Testis (tissue), 3 donors: Measurements from ENCODE around the gene MB21D2. TPM values are rescaled to one million over a fixed set of nuclear protein-coding genes. Genes with fewer than 3 reads are reported as not detected.

ENCODE experiments used
- DNase-seq: peaks from one replicate; pipeline ENCODE4 v3.0.0-alpha.2; 2019
- H3K27ac ChIP-seq, 2 donors: fragments of 200-600 bp; sonication (generic); one replicate each; pipeline ENCODE4 v1.5.1; 2019
- H3K27me3 ChIP-seq: fragments of 200-600 bp; sonication (generic); one replicate; pipeline ENCODE4 v1.5.1; 2019
- H3K36me3 ChIP-seq: fragments of 200-600 bp; sonication (generic); one replicate; pipeline ENCODE4 v1.5.1; 2017; ENCODE audit warnings: low read depth; ENCODE audit errors: missing control alignments
- H3K4me1 ChIP-seq: fragments of 200-600 bp; sonication (generic); one replicate; pipeline ENCODE4 v1.5.1; 2019
- H3K4me3 ChIP-seq, 2 donors: fragments of 200-600 bp; sonication (generic); one replicate each; pipeline ENCODE4 v1.5.1; 2017 to 2019
- H3K9me3 ChIP-seq: fragments of 200-600 bp; sonication (generic); one replicate; pipeline ENCODE4 v1.5.1; 2017
- POLR2A ChIP-seq: fragments of 450-650 bp; IDR thresholded peaks from one replicate; pipeline ENCODE4 v1.6.1; 2017; ENCODE audit warnings: antibody characterized with exemption, mild to moderate bottlenecking, moderate library complexity
- WGBS, 2 donors: methylation state at CpG; one replicate each; pipeline ENCODE4 v1.1.5; 2018; 5-methylcytosine and 5-hydroxymethylcytosine counted together
- intact Hi-C: fragments of 100-400 bp; cut with DNase I; formaldehyde crosslinking; loops from one replicate; pipeline ENCODE4 v1.15.1; 2023; ENCODE audit warnings: low total_unique reads
- polyA plus RNA-seq: library from polyadenylated mRNA; stranded (reverse); fragments of 350-450 nt; fragmentation: Illumina TruSeq; extraction: RNeasy Lipid Tissue Mini Kit (QIAGEN cat#74804); gene quantifications from one replicate; pipeline ENCODE4 v1.2.3, GENCODE V29; 2014; ENCODE audit warnings: low read depth, low replicate concordance; ENCODE audit not compliant: insufficient read depth
- total RNA-seq, 2 donors: library from RNA; depleted of rRNA; stranded (reverse); fragments of >200 nt; gene quantifications; one replicate each; pipeline ENCODE4 v1.2.3, GENCODE V29; 2016
- TF ChIP-seq, protein P1 (sequence below), 3 experiments: fragments of 450-650 bp in 2 of 3; fragments of 200-600 bp in 1 of 3; sonication (generic) in 1 of 3; IDR thresholded peaks; one replicate each; pipeline ENCODE4 v1.5.1; 2016 to 2019; ENCODE audit warnings: antibody characterized with exemption in 3 of 3, mild to moderate bottlenecking in 2 of 3, moderate library complexity in 1 of 3

Gene MB21D2
- total and polyA plus RNA-seq, 3 donors from 2014 or later: 13.4 to 29.2 (median 23.9) TPM

DNA sequence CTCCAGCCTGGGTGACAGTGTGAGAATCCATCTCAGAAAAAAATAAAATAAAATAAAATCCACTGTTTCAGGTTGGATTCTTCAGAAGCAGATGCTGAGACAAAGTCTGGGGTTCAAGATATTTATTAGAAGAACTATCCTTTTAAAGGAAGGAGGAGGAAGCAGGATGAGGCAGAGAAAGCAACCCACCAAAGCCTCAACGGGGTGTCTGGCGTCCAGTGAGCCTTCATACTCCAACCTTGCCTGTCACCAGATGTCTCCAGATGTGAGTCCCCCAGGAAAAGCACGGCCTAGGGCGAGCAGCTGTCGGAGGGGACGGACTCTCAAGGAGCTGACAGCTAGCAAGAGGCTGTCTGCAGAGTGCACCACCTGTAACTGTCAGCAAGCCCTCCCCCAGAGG is 37.3 kb downstream of the MB21D2 start:
- no peaks in the 10 kb centered on the region for H3K36me3 ChIP-seq
- peaks cover 10% of the 10 kb centered on the region for H3K4me1 ChIP-seq
- DNase-seq: no peak
- intact Hi-C loops: no loop called here
- no peaks in the 10 kb centered on the region for H3K9me3 ChIP-seq
- 79 to 85% methylated on average over 5 to 6 of the region's 6 CpGs for WGBS, 2 donors
- H3K27me3 ChIP-seq: no peaks in the 10 kb centered on the region
- no peak overlapping the region for H3K27ac ChIP-seq
- no peak overlapping the region for H3K4me3 ChIP-seq
- TF ChIP-seq, protein P1, sequence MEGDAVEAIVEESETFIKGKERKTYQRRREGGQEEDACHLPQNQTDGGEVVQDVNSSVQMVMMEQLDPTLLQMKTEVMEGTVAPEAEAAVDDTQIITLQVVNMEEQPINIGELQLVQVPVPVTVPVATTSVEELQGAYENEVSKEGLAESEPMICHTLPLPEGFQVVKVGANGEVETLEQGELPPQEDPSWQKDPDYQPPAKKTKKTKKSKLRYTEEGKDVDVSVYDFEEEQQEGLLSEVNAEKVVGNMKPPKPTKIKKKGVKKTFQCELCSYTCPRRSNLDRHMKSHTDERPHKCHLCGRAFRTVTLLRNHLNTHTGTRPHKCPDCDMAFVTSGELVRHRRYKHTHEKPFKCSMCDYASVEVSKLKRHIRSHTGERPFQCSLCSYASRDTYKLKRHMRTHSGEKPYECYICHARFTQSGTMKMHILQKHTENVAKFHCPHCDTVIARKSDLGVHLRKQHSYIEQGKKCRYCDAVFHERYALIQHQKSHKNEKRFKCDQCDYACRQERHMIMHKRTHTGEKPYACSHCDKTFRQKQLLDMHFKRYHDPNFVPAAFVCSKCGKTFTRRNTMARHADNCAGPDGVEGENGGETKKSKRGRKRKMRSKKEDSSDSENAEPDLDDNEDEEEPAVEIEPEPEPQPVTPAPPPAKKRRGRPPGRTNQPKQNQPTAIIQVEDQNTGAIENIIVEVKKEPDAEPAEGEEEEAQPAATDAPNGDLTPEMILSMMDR (IDR thresholded peaks at IDR 0.05): no peak
- no peak for TF ChIP-seq POLR2A

DNA sequence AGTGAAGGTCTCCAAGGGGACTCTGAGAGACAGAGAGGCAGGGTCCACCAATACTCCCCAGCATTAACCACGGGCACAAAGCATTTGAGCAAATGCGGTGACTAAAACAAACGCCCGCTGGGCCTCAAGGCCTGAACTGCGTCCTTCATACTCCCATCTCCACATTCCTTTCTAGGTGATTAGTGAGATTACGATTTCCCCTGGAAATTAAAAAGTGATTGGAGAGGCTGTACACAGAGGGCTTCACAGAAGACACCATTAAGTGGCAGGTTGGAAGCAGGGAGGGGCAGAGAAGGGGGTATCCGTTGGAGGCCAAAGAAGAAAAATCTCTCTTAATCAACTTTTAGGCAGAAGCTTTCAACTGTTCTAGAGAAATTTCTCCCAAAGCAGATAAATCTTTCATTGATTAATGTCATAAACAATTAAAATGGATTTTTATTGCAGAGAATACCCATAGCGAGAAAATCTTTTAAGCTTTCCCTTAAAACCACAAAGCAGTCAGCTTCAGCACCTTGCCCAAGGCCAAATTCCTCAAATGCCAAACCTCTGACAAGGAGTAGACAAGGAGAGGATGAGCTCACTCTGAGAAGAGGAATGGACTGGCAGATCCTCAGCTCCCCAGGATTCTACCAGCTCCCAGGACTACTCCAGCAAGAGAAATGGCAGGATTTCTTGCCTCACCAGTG is 38.2 kb downstream of the MB21D2 start:
- TF ChIP-seq, protein P1 (IDR thresholded peaks at IDR 0.05): no peak
- TF ChIP-seq POLR2A: no peak

DNA sequence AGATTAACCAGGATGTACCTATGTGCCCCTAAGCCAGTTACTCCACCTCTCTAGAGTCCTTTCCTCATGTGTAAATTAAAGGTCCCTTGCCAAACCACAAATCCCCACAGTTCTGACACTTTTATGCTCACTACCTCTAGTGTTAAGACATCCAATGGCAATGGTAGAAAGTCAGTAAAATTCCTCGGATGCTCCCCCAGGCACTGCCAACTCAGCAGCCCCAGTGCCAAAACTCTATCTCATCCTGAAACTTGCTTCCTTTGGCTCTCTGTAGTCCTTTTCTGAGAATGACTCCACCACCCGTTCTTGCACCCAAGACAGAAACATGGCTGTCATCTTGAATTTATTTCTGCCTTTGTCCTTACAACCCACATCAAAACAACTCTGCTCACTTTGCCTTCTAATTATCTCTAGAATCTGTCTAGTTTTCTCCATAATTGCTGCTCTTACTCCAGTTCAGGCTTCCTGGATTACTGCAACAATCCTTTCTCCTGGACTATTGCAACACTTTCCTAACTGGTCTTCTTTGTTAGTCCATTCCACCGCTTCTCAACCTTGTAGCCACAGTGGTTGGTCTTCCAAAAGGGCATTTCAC is 41.6 kb downstream of the MB21D2 start:
- H3K36me3 ChIP-seq: no peaks in the 10 kb centered on the region
- TF ChIP-seq POLR2A: no peak
- TF ChIP-seq, protein P1 (IDR thresholded peaks at IDR 0.05): no peak
- no peak overlapping the region for H3K27ac ChIP-seq
- no peaks in the 10 kb centered on the region for H3K9me3 ChIP-seq
- no peak for DNase-seq
- peaks cover 10% of the 10 kb centered on the region for H3K4me1 ChIP-seq
- H3K27me3 ChIP-seq: no peaks in the 10 kb centered on the region
- no peak overlapping the region for H3K4me3 ChIP-seq
- intact Hi-C loops: no loop called here
- WGBS, 2 donors: 81% methylated on average over 3 of the region's 3 CpGs

More for the DNA sequence above, 38.2 kb downstream of the MB21D2 start:
- no peak overlapping the region for H3K4me3 ChIP-seq
- H3K9me3 ChIP-seq: no peaks in the 10 kb centered on the region
- H3K4me1 ChIP-seq: peaks cover 10% of the 10 kb centered on the region
- no peak for DNase-seq
- 52 to 72% methylated on average over 8 of the region's 8 CpGs for WGBS, 2 donors
- H3K27me3 ChIP-seq: no peaks in the 10 kb centered on the region
- peak overlapping the region in 1 of 2 donors; percentile 31 for H3K27ac ChIP-seq
- H3K36me3 ChIP-seq: no peaks in the 10 kb centered on the region
- intact Hi-C loops: no loop called here

DNA sequence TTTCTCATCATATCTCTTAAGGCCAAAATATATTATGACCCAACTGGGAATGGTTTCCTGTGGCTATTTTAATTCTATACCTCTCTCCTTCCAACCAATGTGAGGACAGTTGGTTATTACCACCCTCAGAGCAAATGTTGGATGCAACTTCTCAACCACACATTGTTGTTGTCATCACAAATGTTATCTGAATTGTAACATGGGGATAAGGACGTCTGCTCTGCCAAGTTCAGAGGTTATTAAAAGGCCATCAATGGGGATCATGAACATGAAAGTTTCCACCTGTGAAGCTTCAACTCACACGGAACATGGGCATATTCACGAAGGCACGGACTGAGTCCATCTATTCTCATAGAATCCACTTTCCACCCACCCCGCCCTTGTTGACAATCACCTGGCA is 46.8 kb downstream of the MB21D2 start:
- no peak for DNase-seq
- Histone ChIP-seq H3K36me3 (no peaks in the 10 kb centered on the region), H3K27ac (no peak overlapping the region), H3K4me3 (no peak overlapping the region), H3K27me3 (no peaks in the 10 kb centered on the region), H3K9me3 (no peaks in the 10 kb centered on the region), H3K4me1 (peaks cover 12% of the 10 kb centered on the region)
- intact Hi-C loops: no loop called here
- 84 to 89% methylated on average over 5 of the region's 5 CpGs for whole genome bisulfite sequencing, 2 donors
- TF ChIP-seq, protein P1 (IDR thresholded peaks at IDR 0.05): no peak
- TF ChIP-seq POLR2A: no peak
